Activated T-helper 2 cell treated with anti-CD3 and anti-CD28 coated beads, Interferon-gamma antibody, Interleukin-2, Interleukin-4, amounts not matched to agents 10 μg/mL and 5 μg/mL and 100 μg/mL, durations not matched to agents 14 hours and 24 hours and 36 hours (primary cell): Measurements from ENCODE around the gene LENG1. TPM values are rescaled to one million over a fixed set of nuclear protein-coding genes. Genes with fewer than 3 reads are reported as not detected.

Experiments
- total RNA-seq: library from RNA; stranded (reverse); gene quantifications from 2 replicates; pipeline ENCODE4 v1.2.3, GENCODE V29; 2022

The LENG1 gene
- total RNA-seq, 1 donor from 2014 or later: 4.0 TPM

Other genes starting within 250 kb of the LENG1 start
- gene CACNG8, start 196.8 kb downstream of the LENG1 start, total RNA-seq: not detected in 2 replicates
- gene CACNG6, start 168.1 kb downstream of the LENG1 start, total RNA-seq: not detected in 2 replicates
- gene VSTM1, start 95.8 kb downstream of the LENG1 start, total RNA-seq: not detected in 2 replicates
- gene TARM1, start 78.4 kb downstream of the LENG1 start, total RNA-seq: not detected in 2 replicates
- 0.23 and 0.39 TPM in 2 replicates for gene OSCAR, start 58.9 kb downstream of the LENG1 start, total RNA-seq
- gene NDUFA3, start 56.9 kb downstream of the LENG1 start, total RNA-seq: 105 and 115 TPM in 2 replicates
- 29.3 TPM in 2 replicates for gene TFPT, start 44.1 kb downstream of the LENG1 start, total RNA-seq
- gene PRPF31, start 44.0 kb downstream of the LENG1 start, total RNA-seq: 90.6 and 94.2 TPM in 2 replicates
- 61.6 and 67.5 TPM in 2 replicates for gene CNOT3, start 22.0 kb downstream of the LENG1 start, total RNA-seq
- gene TMC4, start 13.4 kb upstream of the LENG1 start, total RNA-seq: 0.16 and 0.37 TPM in 2 replicates
- 311 and 318 TPM in 2 replicates for gene MBOAT7, start 29.9 kb upstream of the LENG1 start, total RNA-seq
- 16.8 and 19.0 TPM in 2 replicates for gene TSEN34, start 31.6 kb upstream of the LENG1 start, total RNA-seq
- gene RPS9, start 41.1 kb upstream of the LENG1 start, total RNA-seq: 1,460 and 1,467 TPM in 2 replicates
- 0.64 TPM in 1 of 2 replicates, not detected in the other for gene LILRB3, start 63.3 kb upstream of the LENG1 start, total RNA-seq
- gene LILRA6, start 83.1 kb upstream of the LENG1 start, total RNA-seq: not detected in 2 replicates
- gene LILRB5, start 97.6 kb upstream of the LENG1 start, total RNA-seq: 0.05 TPM in 1 of 2 replicates, not detected in the other
- gene LILRB2, start 121.4 kb upstream of the LENG1 start, total RNA-seq: not detected in 2 replicates
- gene LILRA5, start 153.4 kb upstream of the LENG1 start, total RNA-seq: not detected in 2 replicates
- gene LILRA4, start 179.4 kb upstream of the LENG1 start, total RNA-seq: not detected in 2 replicates
- 8.8 and 10.8 TPM in 2 replicates for gene LAIR1, start 205.2 kb upstream of the LENG1 start, total RNA-seq